GM12878 (cell line): ENCODE measurements around the gene ACVR1B. TPM values are rescaled to one million over a fixed set of nuclear protein-coding genes. Genes with fewer than 3 reads are reported as not detected.

Experiments
- ATAC-seq: fragments of 200-7000 bp; cut with Tn5 transposase; 3 replicates; pipeline ENCODE4 v1.9.1; 2020; ENCODE audit warnings: mild to moderate bottlenecking, moderate library complexity
- BruUV-seq: library from RNA; stranded (reverse); fragments of 400-500 nt; replicated peaks from 2 replicates; lab custom pipeline; 2021; lab: Mats Ljungman, UMichigan
- CTCF ChIA-PET: fragments of 300-600 bp; sonication (Branson Sonifier 250); formaldehyde crosslinking; extraction: SDS; loops from one replicate; lab custom pipeline; 2021; ENCODE audit warnings: inconsistent platforms; lab: Yijun Ruan, JAX
- POLR2A ChIA-PET: fragments of 350-600 bp; formaldehyde crosslinking; extraction: SDS; loops from one replicate; lab custom pipeline; 2021; ENCODE audit warnings: inconsistent platforms; lab: Charles Lee
- RAD21 ChIA-PET: fragments of 300-600 bp; sonication (Branson Sonifier 250); formaldehyde crosslinking; loops from one replicate; lab custom pipeline; 2023; ENCODE audit warnings: antibody characterized with exemption; ENCODE audit not compliant: unreplicated experiment; lab: Charles Lee
- SMC1A ChIA-PET: fragments of 300-600 bp; sonication (Branson Sonifier 250); formaldehyde crosslinking; loops from one replicate; lab custom pipeline; 2023; ENCODE audit not compliant: unreplicated experiment, uncharacterized antibody; lab: Charles Lee
- DNase-seq: peaks from one replicate; pipeline ENCODE4 v3.0.0-alpha.2; 2011; ENCODE audit warnings: low read depth, low spot score
- FAIRE-seq: peaks from 3 replicates; lab custom pipeline; 2011; peaks lifted over from hg19 to GRCh38; lab: Jason Lieb, UNC
- H2AFZ ChIP-seq: 2 replicates; pipeline ENCODE4 v1.6.0; 2011; ENCODE audit warnings: low read depth, low read length, control low read depth; ENCODE audit not compliant: control insufficient read depth
- H3K27ac ChIP-seq: 2 replicates; pipeline ENCODE4 v1.5.1; 2011; ENCODE audit warnings: control low read depth; ENCODE audit not compliant: control insufficient read depth, insufficient read depth
- H3K27me3 ChIP-seq, 2 experiments: replicated peaks in 1 of 2; 2 replicates each; pipeline versions ENCODE4 v1.6.0 to v1.6.1; 2011; ENCODE audit warnings: low read length in 1 of 2; ENCODE audit not compliant: control insufficient read depth in 2 of 2, insufficient read depth in 2 of 2
- H3K36me3 ChIP-seq, 2 experiments: 2 replicates each; pipeline ENCODE4 v1.5.1; 2011; ENCODE audit warnings: low read length in 1 of 2; ENCODE audit not compliant: control insufficient read depth in 2 of 2, insufficient read depth in 2 of 2
- H3K4me1 ChIP-seq: 2 replicates; pipeline ENCODE4 v1.6.1; 2011; ENCODE audit warnings: mild to moderate bottlenecking, low read length, moderate library complexity, mixed read lengths; ENCODE audit not compliant: control insufficient read depth, insufficient read depth
- H3K4me2 ChIP-seq: 2 replicates; pipeline ENCODE4 v1.6.0; 2011; ENCODE audit warnings: control low read depth; ENCODE audit not compliant: control insufficient read depth, insufficient read depth
- H3K4me3 ChIP-seq: fragments of 200-600 bp; sonication (generic); 2 replicates; pipeline ENCODE4 v1.5.1; 2016
- H3K79me2 ChIP-seq: 2 replicates; pipeline ENCODE4 v1.6.0; 2011; ENCODE audit warnings: low read length; ENCODE audit not compliant: control insufficient read depth, insufficient read depth
- H3K9ac ChIP-seq: 2 replicates; pipeline ENCODE4 v1.8.0; 2011; ENCODE audit warnings: low read length, control low read depth, mixed read lengths; ENCODE audit not compliant: control insufficient read depth, insufficient read depth
- H3K9me3 ChIP-seq: replicated peaks from 3 replicates; pipeline ENCODE4 v1.5.1; 2011; ENCODE audit warnings: mild to moderate bottlenecking, low read length; ENCODE audit not compliant: control insufficient read depth, insufficient read depth
- H4K20me1 ChIP-seq: 2 replicates; pipeline ENCODE4 v1.6.0; 2011; ENCODE audit not compliant: control insufficient read depth, insufficient read depth
- BCLAF1 ChIP-seq: fragments of 450-650 bp; IDR thresholded peaks from 2 replicates; pipeline ENCODE4 v1.6.1; 2017; ENCODE audit warnings: antibody characterized with exemption, mild to moderate bottlenecking, moderate library complexity
- CREB1 ChIP-seq: IDR thresholded peaks from 2 replicates; pipeline ENCODE4 v1.6.1; 2012; ENCODE audit warnings: low read depth, mild to moderate bottlenecking, inconsistent platforms
- CTCF ChIP-seq, 3 experiments: IDR thresholded peaks in 2 of 3; conservative IDR thresholded peaks in 1 of 3; 2 replicates each; pipeline ENCODE4 v1.5.1; 2011; ENCODE audit warnings: low read depth in 3 of 3, low read length in 3 of 3, mild to moderate bottlenecking in 3 of 3, control low read depth in 2 of 3, moderate library complexity in 2 of 3, inconsistent platforms in 1 of 3, mixed read lengths in 1 of 3; ENCODE audit not compliant: control insufficient read depth in 2 of 3, insufficient read depth in 1 of 3; ENCODE audit errors: extremely low read depth in 1 of 3
- FOXK2 ChIP-seq: fragments of 450-650 bp; IDR thresholded peaks from 2 replicates; pipeline ENCODE4 v1.6.1; 2017; ENCODE audit warnings: mild to moderate bottlenecking, moderate library complexity
- NR2C1 ChIP-seq: fragments of 450-650 bp; IDR thresholded peaks from 2 replicates; pipeline ENCODE4 v1.6.1; 2017; ENCODE audit warnings: antibody characterized with exemption, mild to moderate bottlenecking, moderate library complexity
- RELB ChIP-seq: fragments of 450-650 bp; IDR thresholded peaks from 2 replicates; pipeline ENCODE4 v1.6.1; 2017; ENCODE audit warnings: low read depth, mild to moderate bottlenecking, moderate library complexity
- RFX5 ChIP-seq: IDR thresholded peaks from 2 replicates; pipeline ENCODE4 v1.6.1; 2011; ENCODE audit warnings: low read depth, low read length, improper control_type of control experiment
- SMAD1 ChIP-seq: fragments of 450-650 bp; IDR thresholded peaks from 2 replicates; pipeline ENCODE4 v1.6.1; 2018; ENCODE audit warnings: mild to moderate bottlenecking, low read depth; ENCODE audit not compliant: partially characterized antibody
- SUZ12 ChIP-seq: fragments of 200-600 bp; sonication (generic); IDR thresholded peaks from one replicate; pipeline ENCODE4 v1.6.1; 2018; ENCODE audit warnings: antibody characterized with exemption, mild to moderate bottlenecking; ENCODE audit not compliant: unreplicated experiment
- TCF12 ChIP-seq: IDR thresholded peaks from 2 replicates; pipeline ENCODE4 v1.6.1; 2011; ENCODE audit warnings: low read depth, mild to moderate bottlenecking, low read length
- USF2 ChIP-seq: IDR thresholded peaks from 2 replicates; pipeline ENCODE4 v1.6.1; 2011; ENCODE audit warnings: low read depth, low read length, improper control_type of control experiment, borderline replicate concordance
- ZNF592 ChIP-seq: fragments of 450-650 bp; IDR thresholded peaks from 2 replicates; pipeline ENCODE4 v1.6.1; 2017; ENCODE audit warnings: mild to moderate bottlenecking, moderate library complexity
- in situ Hi-C: fragments of 300-500 bp; cut with MboI; formaldehyde crosslinking; loops from 9 replicates; pipeline ENCODE4 v1.14.3; 2018; ENCODE audit warnings: mixed read lengths
- intact Hi-C: fragments of 100-400 bp; cut with micrococcal nuclease; formaldehyde crosslinking; loops from one replicate; pipeline ENCODE4 v1.14.2; 2022; ENCODE audit not compliant: unreplicated experiment
- polyA plus RNA-seq, 11 experiments: library from polyadenylated mRNA; depleted of rRNA in 4 of 11; unstranded in 6 of 11; stranded (reverse) in 5 of 11; fragments of >200 nt; fragmentation: Nextera tagmentation in 4 of 11; fragmentation: Illumina TruSeq in 1 of 11; extraction: Ambion mirVana in 4 of 11; extraction: Trizol in 1 of 11; gene quantifications; 1 replicate in 1 of 11; 2 replicates in 10 of 11; pipeline versions ENCODE4 v1.2.1 to v1.2.3, GENCODE V29; 2011 to 2016; ENCODE audit warnings: inconsistent platforms in 2 of 11, missing spikeins in 2 of 11, low read depth in 1 of 11
- total RNA-seq, 4 experiments: library from RNA; depleted of rRNA in 3 of 4; stranded (reverse); fragments of >200 nt in 3 of 4; fragmentation: Illumina TruSeq in 1 of 4; extraction: Trizol in 1 of 4; gene quantifications; 2 replicates each; pipeline versions ENCODE4 v1.2.1 to v1.2.3, GENCODE V29; 2013 to 2021

Gene ACVR1B
- total and polyA plus RNA-seq, 10 of the 15 experiments (the other 5 are each of a cell fraction or from before 2014, with no cell fraction given): 0.02 to 0.69 (median 0.16) TPM; not detected in 2

- Histone ChIP-seq H3K9me3 (no peaks in the 10 kb centered on the region), H3K4me3 (no peak overlapping the region), H3K79me2 (no peaks in the 10 kb centered on the region), H3K36me3 (no peaks in the 10 kb centered on the region), H4K20me1 (no peaks in the 10 kb centered on the region), H3K4me1 (no peaks in the 10 kb centered on the region), H2AFZ (no peak overlapping the region), H3K9ac (no peak overlapping the region), H3K4me2 (no peak overlapping the region), H3K27me3 (peaks cover 7 to 13% of the 10 kb centered on the region in 2 experiments; a peak in 3 of 4 replicates), H3K27ac (no peak overlapping the region)
- CTCF ChIA-PET: interaction anchor here (0.7 kb wide), 1 partner anchor 117 kb away, joined by 3 read pairs; no protein-coding TSS in a partner anchor
- no TSS peak for BruUV-seq
- no peak for ATAC-seq
- POLR2A ChIA-PET: no interaction called here
- intact Hi-C loops: no loop called here
- RAD21 ChIA-PET: no interaction called here
- DNase-seq: no peak
- in situ Hi-C loops: no loop called here
- SMC1A ChIA-PET: no interaction called here
- no peak for FAIRE-seq
- TF ChIP-seq SMAD1 (no peak), RELB (no peak), USF2 (no peak), CREB1 (no peak), CTCF (IDR thresholded peaks at IDR 0.05 in 2 of 3, conservative IDR thresholded peaks at IDR 0.05 in 1 of 3; ENCODE audit: control insufficient read depth in 2 of 3, extremely low read depth in 1 of 3, insufficient read depth in 1 of 3, low read depth in 3 of 3, low read length in 3 of 3) (no peak), NR2C1 (no peak), RFX5 (no peak), ZNF592 (no peak), BCLAF1 (no peak), SUZ12 (no peak), TCF12 (no peak), FOXK2 (no peak)
These were observed 46.5 kb upstream of the ACVR1B start for GRCh38 chr12:51904951-51905470.
